HG03378 (cell line): ENCODE data around the gene MRPL39.
"Not testable (repeated sequence)": the region's sequence is repeated elsewhere in the genome, so short reads cannot be mapped to it uniquely, and the experiment has no call there.

Source experiments
- ATAC-seq: cut with Tn5 transposase; IDR thresholded peaks from one replicate; pipeline ENCODE4 v1.9.1; 2021; ENCODE audit warnings: mild to moderate bottlenecking, moderate library complexity; ENCODE audit not compliant: unreplicated experiment

Gene MRPL39

GRCh38 chr21:25607151-25608043 is at the start of gene MRPL39:
Gene MRPL39, minus strand, starts transcription at chr21:25607481. Its CDS starts 6 bp downstream, at chr21:25607475.
- peak; percentile 89 for ATAC-seq

- ATAC-seq: no peak
Observed at GRCh38 chr21:25656412-25656811, 49.1 kb upstream of the MRPL39 start.

- ATAC-seq: no peak
Observed at GRCh38 chr21:25649146-25649545, 41.9 kb upstream of the MRPL39 start.

- ATAC-seq: no peak
Observed at GRCh38 chr21:25647647-25648046, 40.4 kb upstream of the MRPL39 start.

GRCh38 chr21:25646474-25646873 is 39.2 kb upstream of the MRPL39 start:
- no peak for ATAC-seq

- no peak for ATAC-seq
Observed at GRCh38 chr21:25643486-25643885, 36.2 kb upstream of the MRPL39 start.

GRCh38 chr21:25640943-25641292 is 33.6 kb upstream of the MRPL39 start:
- no peak for ATAC-seq

GRCh38 chr21:25640202-25640942 is 33.1 kb upstream of the MRPL39 start:
- ATAC-seq: peak; percentile 26

- peak; percentile 51 for ATAC-seq
Observed at GRCh38 chr21:25639551-25640201, 32.4 kb upstream of the MRPL39 start.

GRCh38 chr21:25638660-25639550 is 31.6 kb upstream of the MRPL39 start, which contains the start of gene JAM2:
Gene JAM2, plus strand, starts transcription at chr21:25639258. Its CDS starts 564 bp downstream, at chr21:25639822.
- peak; percentile 31 for ATAC-seq

- no peak for ATAC-seq
Observed at GRCh38 chr21:25637851-25638659, 30.8 kb upstream of the MRPL39 start.

GRCh38 chr21:25636727-25637126 is 29.4 kb upstream of the MRPL39 start:
- no peak for ATAC-seq

GRCh38 chr21:25635310-25635709 is 28.0 kb upstream of the MRPL39 start:
- ATAC-seq: no peak

- ATAC-seq: no peak
Observed at GRCh38 chr21:25632296-25632695, 25.0 kb upstream of the MRPL39 start.

GRCh38 chr21:25626757-25627156 is 19.5 kb upstream of the MRPL39 start:
- no peak for ATAC-seq

- ATAC-seq: not testable (repeated sequence)
Observed at GRCh38 chr21:25625776-25626555, 18.7 kb upstream of the MRPL39 start.

- no peak for ATAC-seq
Observed at GRCh38 chr21:25625036-25625435, 17.8 kb upstream of the MRPL39 start.

- ATAC-seq: no peak
Observed at GRCh38 chr21:25624511-25624910, 17.2 kb upstream of the MRPL39 start.

- ATAC-seq: no peak
Observed at GRCh38 chr21:25619198-25619597, 11.9 kb upstream of the MRPL39 start.
